NCI-H2196 (cell line): ENCODE data around the gene SMG6.
"Not testable (repeated sequence)": the region's sequence is repeated elsewhere in the genome, so short reads cannot be mapped to it uniquely, and the experiment has no call there.

Experiments
- DNase-seq: peaks from one replicate; lab custom pipeline; 2025; ENCODE audit not compliant: unreplicated experiment; lab: John Stamatoyannopoulos, UW

The SMG6 gene

GRCh38 chr17:2181206-2181896, 122.2 kb downstream of the SMG6 start:
- no peak for DNase-seq

- DNase-seq: no peak
Observed at GRCh38 chr17:2180768-2181167, 122.8 kb downstream of the SMG6 start.

- DNase-seq: peak; percentile 77
Observed at GRCh38 chr17:2179615-2180295, 123.8 kb downstream of the SMG6 start.

- DNase-seq: no peak
Observed at GRCh38 chr17:2178798-2179501, 124.6 kb downstream of the SMG6 start.

GRCh38 chr17:2177235-2177811, 126.3 kb downstream of the SMG6 start:
- DNase-seq: peak; percentile 18

DNA sequence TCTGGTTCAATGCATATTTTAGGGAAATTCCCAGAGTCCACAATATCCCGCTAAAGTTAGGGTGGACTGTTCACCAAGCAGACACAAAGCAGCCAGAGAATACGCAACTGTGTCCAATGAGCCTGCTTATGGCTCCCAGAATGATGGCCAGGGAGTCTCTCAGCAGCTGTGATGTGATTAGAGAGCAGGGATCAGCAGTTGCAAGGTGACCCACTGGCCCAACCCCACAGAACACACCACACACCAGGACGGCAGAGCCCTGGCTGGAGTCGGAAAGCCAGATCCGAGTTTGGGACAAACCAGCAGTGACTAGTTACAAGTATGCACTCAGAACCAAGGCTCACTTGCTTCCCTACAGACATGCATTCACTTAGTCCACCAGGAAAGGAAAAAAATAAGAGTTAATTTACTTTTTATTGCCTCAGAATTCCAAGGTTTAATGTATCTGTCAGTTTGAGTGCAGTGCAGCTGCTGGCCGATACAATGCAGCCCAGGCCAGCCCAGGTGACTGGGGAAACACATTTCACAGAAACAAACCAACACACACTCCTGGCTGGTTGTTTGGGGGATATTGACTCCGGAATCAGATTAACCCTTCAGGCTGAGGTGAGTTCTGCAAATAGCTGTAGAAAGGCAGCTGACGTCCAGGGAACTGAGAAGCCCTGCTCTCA, 127.0 kb downstream of the SMG6 start:
- no peak for DNase-seq

GRCh38 chr17:2175294-2175628, 128.3 kb downstream of the SMG6 start:
- no peak for DNase-seq

GRCh38 chr17:2174468-2175293, 128.9 kb downstream of the SMG6 start:
- no peak for DNase-seq

DNA sequence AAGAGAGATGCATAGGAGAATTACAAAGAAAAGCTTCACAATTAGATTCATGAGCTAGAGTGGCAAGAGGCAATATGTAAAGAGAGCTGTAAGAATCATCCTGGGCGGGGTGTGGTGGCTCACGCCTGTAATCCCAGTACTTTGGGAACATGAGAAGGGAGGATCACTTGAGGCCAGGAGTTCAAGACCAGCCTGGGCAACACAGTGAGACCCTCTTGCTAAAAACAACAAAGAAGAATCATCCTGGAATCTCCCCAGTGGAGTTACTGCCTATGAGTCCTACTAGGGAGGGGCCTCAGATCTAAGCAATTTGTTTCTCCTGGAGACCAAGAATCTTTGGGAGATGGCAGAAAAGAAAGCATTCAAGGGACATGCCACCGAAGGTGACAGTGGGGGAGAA, 129.6 kb downstream of the SMG6 start:
- no peak for DNase-seq

- no peak for DNase-seq
Observed at GRCh38 chr17:2172999-2173398, 130.6 kb downstream of the SMG6 start.

GRCh38 chr17:2172077-2172851, 131.3 kb downstream of the SMG6 start:
- peak; percentile 56 for DNase-seq

- DNase-seq: no peak
Observed at GRCh38 chr17:2171702-2172076, 131.9 kb downstream of the SMG6 start.

- DNase-seq: no peak
Observed at GRCh38 chr17:2170023-2170422, 133.6 kb downstream of the SMG6 start.

- DNase-seq: not testable (repeated sequence)
Observed at GRCh38 chr17:2165723-2166122, 137.9 kb downstream of the SMG6 start.

DNA sequence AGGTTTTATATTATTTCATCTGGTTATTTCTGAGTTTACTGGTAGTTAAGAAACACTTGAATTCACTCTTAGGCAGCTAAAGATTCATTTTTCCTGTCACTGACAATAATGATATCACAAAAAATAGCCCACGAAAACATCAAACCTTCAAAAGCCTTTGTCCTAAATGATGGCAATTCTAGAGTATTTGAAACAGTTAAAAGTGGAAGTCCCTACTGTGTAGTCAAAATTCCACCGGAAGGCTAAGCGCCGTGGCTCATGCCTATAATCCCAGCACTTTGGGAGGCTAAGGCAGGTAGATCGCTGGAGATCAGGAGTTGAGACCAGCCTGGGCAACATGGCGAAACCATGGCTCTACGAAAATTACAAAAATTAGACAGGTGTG, 145.2 kb downstream of the SMG6 start:
- no peak for DNase-seq

DNA sequence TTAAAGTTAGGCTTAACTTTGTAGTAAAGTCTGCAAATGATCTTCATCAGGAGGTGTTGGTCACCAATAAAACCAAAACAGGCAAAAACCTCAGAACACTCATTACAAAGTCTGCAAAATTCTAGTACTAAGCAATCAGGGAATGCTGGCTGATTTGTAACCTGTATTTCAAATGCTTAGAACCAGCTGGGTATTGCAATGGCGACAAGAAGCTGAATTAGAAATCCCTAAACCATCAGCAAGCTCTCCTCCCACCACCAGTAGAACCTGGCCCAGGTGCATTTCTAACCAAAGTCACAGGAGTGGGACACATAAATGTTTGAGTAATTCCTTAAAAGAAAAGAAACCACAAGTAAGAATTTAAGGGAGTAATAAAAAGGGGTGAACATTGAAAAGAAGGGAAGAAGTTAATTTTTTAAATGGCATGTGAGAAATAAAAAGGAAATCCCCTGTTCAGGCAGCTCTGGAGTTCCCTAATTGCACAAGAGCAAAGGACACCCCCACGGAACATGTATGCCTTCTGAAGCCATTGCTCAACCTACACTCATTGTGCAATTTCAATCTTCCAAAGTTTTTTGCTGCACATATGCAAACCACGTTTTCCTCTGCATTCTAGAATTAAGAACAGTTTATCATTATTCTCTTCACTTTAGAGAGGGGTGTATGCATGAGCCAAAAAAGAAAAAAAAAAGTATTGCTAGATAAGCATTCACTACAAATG, 145.8 kb downstream of the SMG6 start:
- DNase-seq: no peak

- DNase-seq: no peak
Observed at GRCh38 chr17:2157081-2157480, 146.5 kb downstream of the SMG6 start.

GRCh38 chr17:2156666-2157065, 146.9 kb downstream of the SMG6 start:
- DNase-seq: no peak

DNA sequence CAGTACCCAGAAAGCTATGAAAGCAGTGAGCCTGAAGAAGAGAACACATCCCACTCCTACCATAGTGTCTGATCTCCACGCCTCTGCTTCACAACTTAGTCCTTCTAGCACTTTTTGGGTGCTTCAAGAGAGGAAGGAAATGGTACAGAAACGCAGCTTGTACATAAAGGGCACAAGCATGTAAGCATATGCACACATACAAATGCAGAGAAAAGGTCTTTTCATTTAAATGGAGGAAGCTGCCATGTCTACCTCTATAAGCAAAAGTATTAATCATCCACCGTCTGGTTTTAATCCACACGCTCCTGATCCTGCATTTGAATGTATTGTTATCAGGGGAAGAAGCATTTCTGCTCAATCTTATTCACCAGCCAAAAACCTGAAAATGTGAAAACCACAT, 148.0 kb downstream of the SMG6 start:
- no peak for DNase-seq
